ENCODE results near the gene FGF12.

- TF ChIP-seq CTCF (IDR thresholded peaks at IDR 0.05): no peak
- TF ChIP-seq SIN3A (IDR thresholded peaks at IDR 0.05; ENCODE audit: borderline replicate concordance, insufficient read depth, low read depth, low read length): no peak
Observed at GRCh38 chr3:192161661-192162060, 565.7 kb downstream of the FGF12 start.

Data from Panc1 (cell line).